Astrocyte (in vitro differentiated cells and primary cell): ENCODE data around the gene PCBP1. TPM values are rescaled to one million over a fixed set of nuclear protein-coding genes. Genes with fewer than 3 reads are reported as not detected.
"Not testable (repeated sequence)": the region's sequence is repeated elsewhere in the genome, so short reads cannot be mapped to it uniquely, and the experiment has no call there.

Experiments
- DNase-seq: peaks from one replicate; pipeline ENCODE4 v3.0.0-alpha.2; 2010; ENCODE audit warnings: low read depth
- FAIRE-seq: peaks from 2 replicates; lab custom pipeline; 2011; peaks lifted over from hg19 to GRCh38; lab: Jason Lieb, UNC
- H2AFZ ChIP-seq: 2 replicates; pipeline ENCODE4 v1.6.0; 2012; ENCODE audit warnings: low read depth, low read length, inconsistent platforms
- H3K27ac ChIP-seq: 2 replicates; pipeline ENCODE4 v1.5.1; 2011; ENCODE audit warnings: low read depth, low read length, inconsistent platforms
- H3K27me3 ChIP-seq: 2 replicates; pipeline ENCODE4 v1.6.0; 2011; ENCODE audit warnings: low read length, inconsistent platforms; ENCODE audit not compliant: insufficient read depth
- H3K36me3 ChIP-seq: 2 replicates; pipeline ENCODE4 v1.5.1; 2011; ENCODE audit warnings: low read length, inconsistent platforms; ENCODE audit not compliant: insufficient read depth
- H3K4me1 ChIP-seq: 2 replicates; pipeline ENCODE4 v1.5.1; 2011; ENCODE audit warnings: low read length, inconsistent platforms; ENCODE audit not compliant: insufficient read depth
- H3K4me2 ChIP-seq: 2 replicates; pipeline ENCODE4 v1.6.0; 2012; ENCODE audit warnings: low read length, inconsistent platforms
- H3K4me3 ChIP-seq: 2 replicates; pipeline ENCODE4 v1.5.1; 2011; ENCODE audit warnings: low read depth, mild to moderate bottlenecking, low read length, inconsistent platforms; ENCODE audit not compliant: insufficient read depth
- H3K79me2 ChIP-seq: 2 replicates; pipeline ENCODE4 v1.6.0; 2012; ENCODE audit warnings: mild to moderate bottlenecking, low read length, inconsistent platforms; ENCODE audit not compliant: insufficient read depth
- H3K9ac ChIP-seq: 2 replicates; pipeline ENCODE4 v1.6.0; 2012; ENCODE audit warnings: mild to moderate bottlenecking, low read length, inconsistent platforms
- H3K9me3 ChIP-seq: 2 replicates; pipeline ENCODE4 v1.5.1; 2012; ENCODE audit warnings: low read depth, mild to moderate bottlenecking, low read length, inconsistent platforms; ENCODE audit not compliant: insufficient read depth
- H4K20me1 ChIP-seq: 2 replicates; pipeline ENCODE4 v1.6.0; 2012; ENCODE audit warnings: low read length, inconsistent platforms; ENCODE audit not compliant: insufficient read depth
- H3K27ac Mint-ChIP-seq: one replicate; pipeline ENCODE4 v1.8.0; 2021; ENCODE audit warnings: mild to moderate bottlenecking, mixed read lengths; ENCODE audit not compliant: unreplicated experiment
- H3K27me3 Mint-ChIP-seq: one replicate; pipeline ENCODE4 v1.8.0; 2021; ENCODE audit warnings: low read depth, mixed read lengths; ENCODE audit not compliant: unreplicated experiment
- H3K36me3 Mint-ChIP-seq: one replicate; pipeline ENCODE4 v1.8.0; 2021; ENCODE audit warnings: low read depth, mixed read lengths; ENCODE audit not compliant: unreplicated experiment
- H3K4me1 Mint-ChIP-seq: one replicate; pipeline ENCODE4 v1.8.0; 2021; ENCODE audit warnings: low read depth, mixed read lengths; ENCODE audit not compliant: unreplicated experiment
- H3K4me3 Mint-ChIP-seq: one replicate; pipeline ENCODE4 v1.8.0; 2021; ENCODE audit warnings: mild to moderate bottlenecking, moderate library complexity, mixed read lengths; ENCODE audit not compliant: unreplicated experiment
- H3K9me3 Mint-ChIP-seq: one replicate; pipeline ENCODE4 v1.8.0; 2021; ENCODE audit warnings: mild to moderate bottlenecking, mixed read lengths; ENCODE audit not compliant: unreplicated experiment
- EZH2 ChIP-seq: IDR thresholded peaks from 2 replicates; pipeline ENCODE4 v1.6.1; 2012; ENCODE audit warnings: mild to moderate bottlenecking, low read length, inconsistent platforms; ENCODE audit not compliant: insufficient read depth
- total RNA-seq: library from RNA; stranded (reverse); gene quantifications from 2 replicates; pipeline ENCODE4 v1.2.1, GENCODE V29; 2021
- TF ChIP-seq, protein P1 (sequence below): IDR thresholded peaks from 2 replicates; pipeline ENCODE4 v1.5.1; 2011; ENCODE audit warnings: low read depth, mild to moderate bottlenecking, inconsistent platforms, low read length, moderate library complexity; ENCODE audit not compliant: insufficient read depth

Gene PCBP1
- total RNA-seq, 1 donor from 2014 or later, result 205 TPM

DNA sequence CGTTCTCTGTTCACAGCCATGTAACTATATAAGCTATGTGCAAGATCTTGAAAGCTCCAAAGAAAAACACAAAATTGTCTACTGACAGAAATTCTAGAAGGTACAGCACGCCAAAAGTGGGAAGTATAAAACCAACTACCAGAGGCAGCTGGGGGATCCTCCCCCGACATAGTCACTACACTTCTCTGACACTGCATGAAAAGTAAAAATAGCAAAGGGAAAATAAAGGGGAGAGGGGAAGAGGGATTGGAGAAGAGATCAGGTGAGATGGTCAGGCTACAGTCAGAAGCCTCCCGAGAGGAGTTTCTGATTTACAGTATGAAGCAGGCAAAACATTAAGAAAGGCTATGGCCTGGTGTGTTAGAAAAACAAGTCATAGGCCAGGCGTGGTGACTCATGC is 39.8 kb upstream of the PCBP1 start:
- no peaks in the 10 kb centered on the region for H3K9me3 ChIP-seq
- H3K4me1 ChIP-seq, result no peaks in the 10 kb centered on the region
- Mint-ChIP-seq H3K4me3 (no peak overlapping the region), H3K36me3 (peaks cover 11% of the 10 kb centered on the region), H3K27me3 (no peaks in the 10 kb centered on the region), H3K27ac (no peak overlapping the region), H3K9me3 (no peaks in the 10 kb centered on the region), H3K4me1 (peaks cover 4% of the 10 kb centered on the region)
- no peak overlapping the region for H3K4me2 ChIP-seq
- H3K79me2 ChIP-seq, result no peaks in the 10 kb centered on the region
- no peak overlapping the region for H3K4me3 ChIP-seq
- H4K20me1 ChIP-seq, result no peaks in the 10 kb centered on the region
- FAIRE-seq (no peak), DNase-seq (no peak)
- no peak overlapping the region for H3K27ac ChIP-seq
- no peaks in the 10 kb centered on the region for H3K27me3 ChIP-seq
- no peaks in the 10 kb centered on the region for H3K36me3 ChIP-seq
- TF ChIP-seq, protein P1, sequence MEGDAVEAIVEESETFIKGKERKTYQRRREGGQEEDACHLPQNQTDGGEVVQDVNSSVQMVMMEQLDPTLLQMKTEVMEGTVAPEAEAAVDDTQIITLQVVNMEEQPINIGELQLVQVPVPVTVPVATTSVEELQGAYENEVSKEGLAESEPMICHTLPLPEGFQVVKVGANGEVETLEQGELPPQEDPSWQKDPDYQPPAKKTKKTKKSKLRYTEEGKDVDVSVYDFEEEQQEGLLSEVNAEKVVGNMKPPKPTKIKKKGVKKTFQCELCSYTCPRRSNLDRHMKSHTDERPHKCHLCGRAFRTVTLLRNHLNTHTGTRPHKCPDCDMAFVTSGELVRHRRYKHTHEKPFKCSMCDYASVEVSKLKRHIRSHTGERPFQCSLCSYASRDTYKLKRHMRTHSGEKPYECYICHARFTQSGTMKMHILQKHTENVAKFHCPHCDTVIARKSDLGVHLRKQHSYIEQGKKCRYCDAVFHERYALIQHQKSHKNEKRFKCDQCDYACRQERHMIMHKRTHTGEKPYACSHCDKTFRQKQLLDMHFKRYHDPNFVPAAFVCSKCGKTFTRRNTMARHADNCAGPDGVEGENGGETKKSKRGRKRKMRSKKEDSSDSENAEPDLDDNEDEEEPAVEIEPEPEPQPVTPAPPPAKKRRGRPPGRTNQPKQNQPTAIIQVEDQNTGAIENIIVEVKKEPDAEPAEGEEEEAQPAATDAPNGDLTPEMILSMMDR, result no peak
- TF ChIP-seq EZH2, result no peak
- H3K9ac ChIP-seq, result no peak overlapping the region
- no peak overlapping the region for H2AFZ ChIP-seq

- TF ChIP-seq, protein P1, result no peak
- TF ChIP-seq EZH2, result no peak
- no peaks in the 10 kb centered on the region for H4K20me1 ChIP-seq
- H3K36me3 ChIP-seq, result no peaks in the 10 kb centered on the region
- no peaks in the 10 kb centered on the region for H3K4me1 ChIP-seq
- FAIRE-seq (no peak), DNase-seq (no peak)
- no peak overlapping the region for H3K27ac ChIP-seq
- no peaks in the 10 kb centered on the region for H3K79me2 ChIP-seq
- H3K4me3 Mint-ChIP-seq, result no peak overlapping the region
- H3K36me3 Mint-ChIP-seq, result peaks cover 11% of the 10 kb centered on the region
- H3K27me3 ChIP-seq, result no peaks in the 10 kb centered on the region
- H3K9me3 ChIP-seq, result no peaks in the 10 kb centered on the region
- no peaks in the 10 kb centered on the region for H3K27me3 Mint-ChIP-seq
- H3K4me2 ChIP-seq, result no peak overlapping the region
- no peak overlapping the region for H3K27ac Mint-ChIP-seq
- no peak overlapping the region for H2AFZ ChIP-seq
- no peaks in the 10 kb centered on the region for H3K9me3 Mint-ChIP-seq
- no peak overlapping the region for H3K9ac ChIP-seq
- H3K4me1 Mint-ChIP-seq, result peaks cover 4% of the 10 kb centered on the region
- H3K4me3 ChIP-seq, result no peak overlapping the region
Observed at GRCh38 chr2:70049255-70049654, 38.0 kb upstream of the PCBP1 start.

GRCh38 chr2:70050631-70051425 is 36.4 kb upstream of the PCBP1 start:
- Mint-ChIP-seq H3K4me3 (no peak overlapping the region), H3K9me3 (no peaks in the 10 kb centered on the region), H3K4me1 (peaks cover 4% of the 10 kb centered on the region), H3K27ac (no peak overlapping the region), H3K36me3 (peaks cover 14% of the 10 kb centered on the region), H3K27me3 (no peaks in the 10 kb centered on the region)
- no peaks in the 10 kb centered on the region for H3K36me3 ChIP-seq
- no peak overlapping the region for H2AFZ ChIP-seq
- no peak overlapping the region for H3K4me3 ChIP-seq
- H4K20me1 ChIP-seq, result no peaks in the 10 kb centered on the region
- no peak overlapping the region for H3K9ac ChIP-seq
- DNase-seq (no peak), FAIRE-seq (no peak)
- H3K27me3 ChIP-seq, result no peaks in the 10 kb centered on the region
- H3K9me3 ChIP-seq, result no peaks in the 10 kb centered on the region
- H3K27ac ChIP-seq, result no peak overlapping the region
- no peaks in the 10 kb centered on the region for H3K4me1 ChIP-seq
- H3K79me2 ChIP-seq, result no peaks in the 10 kb centered on the region
- TF ChIP-seq, protein P1, result no peak
- H3K4me2 ChIP-seq, result no peak overlapping the region

DNA sequence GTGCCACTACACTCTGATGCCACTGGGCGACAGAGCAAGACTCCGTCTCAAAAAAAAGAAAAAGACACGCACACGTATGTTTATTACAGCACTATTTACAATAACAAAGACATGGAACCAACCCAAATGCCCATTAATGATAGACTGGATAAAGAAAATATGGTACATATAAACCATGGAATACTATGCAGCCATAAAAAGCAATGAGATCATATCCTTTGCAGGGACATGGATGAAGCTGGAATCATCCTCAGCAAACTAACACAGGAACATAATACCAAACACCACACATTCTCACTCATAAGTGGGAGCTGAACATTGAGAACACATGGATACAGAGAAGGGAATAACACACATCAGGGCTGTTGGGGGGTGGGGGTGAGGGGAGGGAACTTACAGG is 32.0 kb upstream of the PCBP1 start:
- H3K27ac ChIP-seq, H3K36me3 ChIP-seq, H3K4me1 Mint-ChIP-seq, H3K9ac ChIP-seq, H3K4me3 Mint-ChIP-seq, H3K9me3 Mint-ChIP-seq, H2AFZ ChIP-seq, H3K9me3 ChIP-seq, H3K36me3 Mint-ChIP-seq, H3K27me3 ChIP-seq, H4K20me1 ChIP-seq, H3K79me2 ChIP-seq, H3K4me3 ChIP-seq, H3K27ac Mint-ChIP-seq, H3K4me2 ChIP-seq, H3K27me3 Mint-ChIP-seq, FAIRE-seq, DNase-seq, H3K4me1 ChIP-seq: not testable (repeated sequence)
